H9 (cell line): ENCODE data around the gene SPECC1L. TPM values are rescaled to one million over a fixed set of nuclear protein-coding genes. Genes with fewer than 3 reads are reported as not detected.

ENCODE experiments used
- DNase-seq: peaks from one replicate; pipeline ENCODE4 v3.0.0-alpha.2; 2017
- H2AFZ ChIP-seq: one replicate; pipeline ENCODE4 v1.6.1; 2013; ENCODE audit warnings: mild to moderate bottlenecking, low read length, control low read depth, moderate library complexity
- H2AK5ac ChIP-seq: 2 replicates; pipeline ENCODE4 v1.6.1; 2013; ENCODE audit warnings: low read length, control low read depth, mixed read lengths; ENCODE audit not compliant: insufficient read length
- H2BK120ac ChIP-seq: one replicate; pipeline ENCODE4 v1.6.1; 2013; ENCODE audit warnings: low read depth, mild to moderate bottlenecking, low read length, control low read depth, inconsistent platforms; ENCODE audit not compliant: poor library complexity, severe bottlenecking
- H2BK12ac ChIP-seq: 2 replicates; pipeline ENCODE4 v1.6.1; 2013; ENCODE audit warnings: low read length, control low read depth, mixed read lengths, low read depth; ENCODE audit not compliant: insufficient read length
- H2BK15ac ChIP-seq: 2 replicates; pipeline ENCODE4 v1.6.1; 2013; ENCODE audit warnings: low read depth, low read length, control low read depth
- H2BK20ac ChIP-seq: one replicate; pipeline ENCODE4 v1.6.1; 2013; ENCODE audit warnings: low read depth, mild to moderate bottlenecking, low read length, control low read depth, inconsistent platforms; ENCODE audit not compliant: poor library complexity, severe bottlenecking
- H2BK5ac ChIP-seq: 2 replicates; pipeline ENCODE4 v1.6.1; 2013; ENCODE audit warnings: low read length, control low read depth, mixed read lengths; ENCODE audit not compliant: insufficient read length
- H3K14ac ChIP-seq: 2 replicates; pipeline ENCODE4 v1.6.1; 2013; ENCODE audit warnings: low read length, control low read depth; ENCODE audit not compliant: insufficient read depth
- H3K18ac ChIP-seq: 2 replicates; pipeline ENCODE4 v1.6.1; 2013; ENCODE audit warnings: low read depth, mild to moderate bottlenecking, mixed read lengths, low read length, control low read depth; ENCODE audit not compliant: insufficient read length
- H3K23ac ChIP-seq: 2 replicates; pipeline ENCODE4 v1.6.1; 2013; ENCODE audit warnings: low read length, control low read depth, mixed read lengths, low read depth; ENCODE audit not compliant: insufficient read length
- H3K23me2 ChIP-seq: 2 replicates; pipeline ENCODE4 v1.6.1; 2013; ENCODE audit warnings: low read depth, mild to moderate bottlenecking, mixed read lengths, low read length, control low read depth; ENCODE audit not compliant: insufficient read length, poor library complexity, severe bottlenecking
- H3K27ac ChIP-seq: 2 replicates; pipeline ENCODE4 v1.5.1; 2013; ENCODE audit warnings: low read length, control low read depth, mixed read lengths, low read depth; ENCODE audit not compliant: insufficient read length
- H3K27me3 ChIP-seq: 2 replicates; pipeline ENCODE4 v1.6.1; 2013; ENCODE audit warnings: low read length, control low read depth, inconsistent platforms; ENCODE audit not compliant: insufficient read depth
- H3K4ac ChIP-seq: 2 replicates; pipeline ENCODE4 v1.6.1; 2013; ENCODE audit warnings: low read depth, mild to moderate bottlenecking, control low read depth, inconsistent platforms, low read length, moderate library complexity
- H3K4me1 ChIP-seq: 2 replicates; pipeline ENCODE4 v1.6.1; 2013; ENCODE audit warnings: low read length, control low read depth, inconsistent platforms; ENCODE audit not compliant: insufficient read depth
- H3K4me2 ChIP-seq: 2 replicates; pipeline ENCODE4 v1.6.1; 2013; ENCODE audit warnings: low read length, control low read depth, mixed read lengths; ENCODE audit not compliant: insufficient read length, insufficient read depth
- H3K56ac ChIP-seq: 2 replicates; pipeline ENCODE4 v1.6.1; 2013; ENCODE audit warnings: low read depth, mild to moderate bottlenecking, mixed read lengths, low read length, control low read depth; ENCODE audit not compliant: insufficient read length
- H3K79me1 ChIP-seq: 2 replicates; pipeline ENCODE4 v1.6.1; 2013; ENCODE audit warnings: low read depth, mild to moderate bottlenecking, moderate library complexity, low read length, control low read depth, inconsistent platforms; ENCODE audit not compliant: insufficient read depth, poor library complexity, severe bottlenecking
- H3K79me2 ChIP-seq: 2 replicates; pipeline ENCODE4 v1.6.1; 2013; ENCODE audit warnings: low read length, control low read depth, inconsistent platforms; ENCODE audit not compliant: insufficient read depth
- H3K9ac ChIP-seq: 2 replicates; pipeline ENCODE4 v1.6.1; 2013; ENCODE audit warnings: low read length, control low read depth, mixed read lengths; ENCODE audit not compliant: insufficient read length; ENCODE audit errors: extremely low read depth
- H3K9me3 ChIP-seq: one replicate; pipeline ENCODE4 v1.6.1; 2013; ENCODE audit warnings: low read depth, low read length, inconsistent platforms; ENCODE audit not compliant: control insufficient read depth
- H3T11ph ChIP-seq: one replicate; pipeline ENCODE4 v1.6.1; 2013; ENCODE audit warnings: mild to moderate bottlenecking, low read length, control low read depth, inconsistent platforms
- H4K20me1 ChIP-seq: one replicate; pipeline ENCODE4 v1.6.1; 2013; ENCODE audit not compliant: control insufficient read depth, insufficient read length, insufficient read depth
- H4K5ac ChIP-seq: 2 replicates; pipeline ENCODE4 v1.6.1; 2013; ENCODE audit warnings: low read depth, mild to moderate bottlenecking, mixed read lengths, low read length, control low read depth; ENCODE audit not compliant: insufficient read length
- H4K8ac ChIP-seq: replicated peaks from 2 replicates; pipeline ENCODE4 v1.6.1; 2013; ENCODE audit warnings: low read length, control low read depth, mixed read lengths, low read depth; ENCODE audit not compliant: insufficient read length
- H4K91ac ChIP-seq: 2 replicates; pipeline ENCODE4 v1.6.1; 2013; ENCODE audit warnings: low read depth, mild to moderate bottlenecking, moderate library complexity, mixed read lengths, low read length, control low read depth; ENCODE audit not compliant: insufficient read length
- H3K27ac Mint-ChIP-seq, 3 experiments: 2 replicates in 2 of 3; 3 replicates in 1 of 3; pipeline ENCODE4 v1.8.0; 2020 to 2021; ENCODE audit warnings: mixed read lengths in 3 of 3, mild to moderate bottlenecking in 1 of 3, moderate library complexity in 1 of 3
- H3K27me3 Mint-ChIP-seq: 2 replicates; pipeline ENCODE4 v1.8.0; 2021; ENCODE audit warnings: low read depth, mild to moderate bottlenecking, moderate library complexity, mixed read lengths
- H3K36me3 Mint-ChIP-seq, 3 experiments: 2 replicates in 2 of 3; 3 replicates in 1 of 3; pipeline ENCODE4 v1.8.0; 2020 to 2021; ENCODE audit warnings: low read depth in 3 of 3, mixed read lengths in 3 of 3; ENCODE audit not compliant: insufficient read depth in 1 of 3
- H3K4me1 Mint-ChIP-seq, 2 experiments: 2 replicates each; pipeline ENCODE4 v1.8.0; 2020; ENCODE audit warnings: mixed read lengths in 2 of 2
- H3K4me3 Mint-ChIP-seq, 2 experiments: 2 replicates in 1 of 2; 3 replicates in 1 of 2; pipeline ENCODE4 v1.8.0; 2020 to 2021; ENCODE audit warnings: mild to moderate bottlenecking in 2 of 2, mixed read lengths in 2 of 2, moderate library complexity in 1 of 2
- H3K9me3 Mint-ChIP-seq, 2 experiments: 2 replicates in 1 of 2; 3 replicates in 1 of 2; pipeline ENCODE4 v1.8.0; 2020; ENCODE audit warnings: mild to moderate bottlenecking in 2 of 2, mixed read lengths in 2 of 2, moderate library complexity in 1 of 2
- WGBS: extraction: QIAGEN DNeasy Blood & Tissue Kit; methylation state at CpG from one replicate; pipeline ENCODE4 v1.1.7; 2013; ENCODE audit warnings: missing lambda C conversion rate, low lambda C conversion rate, mixed read lengths; ENCODE audit not compliant: insufficient read length; ENCODE audit errors: extremely low coverage; 5-methylcytosine and 5-hydroxymethylcytosine counted together
- total RNA-seq: library from RNA; stranded (reverse); gene quantifications from 2 replicates; pipeline ENCODE4 v1.2.1, GENCODE V29; 2021
- TF ChIP-seq, protein P1 (sequence below): fragments of 200-600 bp; sonication (generic); conservative IDR thresholded peaks from 3 replicates; pipeline ENCODE4 v1.8.0; 2021; ENCODE audit warnings: antibody characterized with exemption, mild to moderate bottlenecking

The SPECC1L gene
- total RNA-seq, 1 experiment from 2014 or later, result 57.1 TPM

DNA sequence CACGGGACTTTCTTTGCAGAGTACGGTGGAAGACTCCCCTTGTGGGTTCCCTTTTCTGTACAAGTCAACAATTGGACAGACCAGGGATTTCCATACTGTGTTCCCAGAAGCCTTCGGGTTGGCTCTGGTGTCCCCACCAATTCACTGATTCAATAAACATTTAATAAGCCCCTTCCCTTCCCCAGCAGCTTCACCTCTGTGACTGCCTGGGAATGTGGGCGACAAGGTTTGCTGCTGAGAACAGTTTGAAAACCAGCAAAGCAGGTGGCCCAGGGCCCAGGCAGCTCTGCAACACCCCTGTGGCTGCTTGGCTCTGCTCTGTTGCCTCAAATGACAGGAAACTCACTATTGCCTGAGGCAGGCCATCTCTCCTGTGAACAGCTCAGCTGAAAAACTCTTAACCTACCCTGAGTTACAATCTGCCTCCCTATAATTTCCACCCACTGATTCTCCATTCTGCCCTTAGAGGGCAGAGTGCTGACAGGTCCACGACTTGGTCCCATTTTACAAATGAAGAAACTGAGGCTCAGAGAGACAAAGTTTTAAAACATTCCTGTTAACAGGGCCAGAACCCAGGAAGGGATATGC lies 167.2 kb downstream of the SPECC1L start:
- Histone ChIP-seq H2BK120ac (no peak overlapping the region), H3K9ac (no peak overlapping the region), H3K18ac (no peak overlapping the region), H3K23ac (no peak overlapping the region), H2BK12ac (no peak overlapping the region), H3K56ac (no peak overlapping the region), H3K4me1 (no peaks in the 10 kb centered on the region), H2AK5ac (no peak overlapping the region), H2BK20ac (no peak overlapping the region), H3K4me2 (no peak overlapping the region), H3T11ph (no peak overlapping the region), H3K79me2 (no peaks in the 10 kb centered on the region), H2BK5ac (no peak overlapping the region), H4K8ac (no peak overlapping the region), H3K23me2 (peaks cover 5% of the 10 kb centered on the region), H4K91ac (no peak overlapping the region), H3K4ac (no peak overlapping the region), H2BK15ac (no peak overlapping the region), H4K5ac (no peak overlapping the region), H3K27ac (no peak overlapping the region), H3K27me3 (no peaks in the 10 kb centered on the region), H2AFZ (no peak overlapping the region), H3K14ac (no peak overlapping the region), H4K20me1 (peaks cover 2% of the 10 kb centered on the region), H3K9me3 (no peaks in the 10 kb centered on the region), H3K79me1 (no peaks in the 10 kb centered on the region)
- Mint-ChIP-seq H3K27me3 (no peaks in the 10 kb centered on the region; the same call in 1 of the 2 replicates), H3K4me1 (peaks cover 2 to 3% of the 10 kb centered on the region in 2 experiments; a peak in 2 of 4 replicates), H3K27ac (no peak overlapping the region), H3K4me3 (no peak overlapping the region), H3K36me3 (no peaks in the 10 kb centered on the region), H3K9me3 (no peaks in the 10 kb centered on the region)
- no CpG with 5 or more reads among the region's 5 CpGs for WGBS
- TF ChIP-seq, protein P1, sequence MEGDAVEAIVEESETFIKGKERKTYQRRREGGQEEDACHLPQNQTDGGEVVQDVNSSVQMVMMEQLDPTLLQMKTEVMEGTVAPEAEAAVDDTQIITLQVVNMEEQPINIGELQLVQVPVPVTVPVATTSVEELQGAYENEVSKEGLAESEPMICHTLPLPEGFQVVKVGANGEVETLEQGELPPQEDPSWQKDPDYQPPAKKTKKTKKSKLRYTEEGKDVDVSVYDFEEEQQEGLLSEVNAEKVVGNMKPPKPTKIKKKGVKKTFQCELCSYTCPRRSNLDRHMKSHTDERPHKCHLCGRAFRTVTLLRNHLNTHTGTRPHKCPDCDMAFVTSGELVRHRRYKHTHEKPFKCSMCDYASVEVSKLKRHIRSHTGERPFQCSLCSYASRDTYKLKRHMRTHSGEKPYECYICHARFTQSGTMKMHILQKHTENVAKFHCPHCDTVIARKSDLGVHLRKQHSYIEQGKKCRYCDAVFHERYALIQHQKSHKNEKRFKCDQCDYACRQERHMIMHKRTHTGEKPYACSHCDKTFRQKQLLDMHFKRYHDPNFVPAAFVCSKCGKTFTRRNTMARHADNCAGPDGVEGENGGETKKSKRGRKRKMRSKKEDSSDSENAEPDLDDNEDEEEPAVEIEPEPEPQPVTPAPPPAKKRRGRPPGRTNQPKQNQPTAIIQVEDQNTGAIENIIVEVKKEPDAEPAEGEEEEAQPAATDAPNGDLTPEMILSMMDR, result peak; percentile 44; the same call in 2 of the 3 replicates
- DNase-seq, result no peak
